Transverse colon (tissue), 4 donors: ENCODE measurements around the gene OR10G2.

ENCODE experiments used
- CTCF ChIP-seq, 5 experiments: fragments of 200-600 bp in 3 of 5; fragments of 450-650 bp in 2 of 5; sonication (generic) in 3 of 5; IDR thresholded peaks; 1 replicate in 2 of 5; 2 replicates in 3 of 5; pipeline ENCODE4 v1.5.1; 2016 to 2017; ENCODE audit warnings: antibody characterized with exemption in 5 of 5, inconsistent platforms in 3 of 5, mild to moderate bottlenecking in 2 of 5, moderate library complexity in 1 of 5
- POLR2A ChIP-seq: fragments of 450-650 bp; IDR thresholded peaks from one replicate; pipeline ENCODE4 v1.6.1; 2016; ENCODE audit warnings: antibody characterized with exemption, mild to moderate bottlenecking, moderate library complexity
- POLR2AphosphoS5 ChIP-seq, 3 donors: sonication (generic); formaldehyde crosslinking; IDR thresholded peaks; one replicate each; pipeline ENCODE4 v1.6.1; 2016; ENCODE audit warnings: antibody characterized with exemption in 3 of 3

GRCh38 chr14:21614240-21614639 is 20.5 kb downstream of the OR10G2 start:
- TF ChIP-seq CTCF (IDR thresholded peaks at IDR 0.05) (no peak), POLR2A (no peak), POLR2AphosphoS5 (IDR thresholded peaks at IDR 0.05) (no peak)
